Neural progenitor cell (in vitro differentiated cells): ENCODE measurements around the gene PRMT5.

ENCODE experiments used
- EZH2 ChIP-seq: fragments of 200-600 bp; sonication (generic); IDR thresholded peaks from 2 replicates; pipeline ENCODE4 v1.6.1; 2017; ENCODE audit warnings: antibody characterized with exemption, mild to moderate bottlenecking, moderate library complexity
- TF ChIP-seq, protein P1 (sequence below): fragments of 200-600 bp; sonication (generic); IDR thresholded peaks from 2 replicates; pipeline ENCODE4 v1.5.1; 2017; ENCODE audit warnings: antibody characterized with exemption, mild to moderate bottlenecking

DNA sequence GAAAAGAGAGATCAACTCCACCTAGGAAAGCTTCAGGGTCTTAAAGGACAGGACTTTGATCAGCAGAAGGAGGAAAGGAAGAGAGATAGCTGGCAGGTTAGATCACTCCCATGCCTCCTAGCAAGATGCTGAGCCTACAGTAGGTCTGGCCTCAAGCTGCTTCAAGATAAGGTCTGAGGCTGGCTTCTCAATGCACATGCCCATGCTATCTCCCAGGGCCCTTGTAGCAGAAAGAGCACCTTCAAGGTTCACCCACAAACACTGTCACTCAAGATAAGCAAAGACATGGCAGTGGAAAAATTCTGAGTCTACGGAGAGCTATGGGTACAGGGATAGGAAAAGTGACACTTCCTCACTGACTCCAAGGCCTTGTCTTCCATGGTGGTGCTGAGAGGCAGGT, 31.8 kb downstream of the PRMT5 start:
- TF ChIP-seq, protein P1, sequence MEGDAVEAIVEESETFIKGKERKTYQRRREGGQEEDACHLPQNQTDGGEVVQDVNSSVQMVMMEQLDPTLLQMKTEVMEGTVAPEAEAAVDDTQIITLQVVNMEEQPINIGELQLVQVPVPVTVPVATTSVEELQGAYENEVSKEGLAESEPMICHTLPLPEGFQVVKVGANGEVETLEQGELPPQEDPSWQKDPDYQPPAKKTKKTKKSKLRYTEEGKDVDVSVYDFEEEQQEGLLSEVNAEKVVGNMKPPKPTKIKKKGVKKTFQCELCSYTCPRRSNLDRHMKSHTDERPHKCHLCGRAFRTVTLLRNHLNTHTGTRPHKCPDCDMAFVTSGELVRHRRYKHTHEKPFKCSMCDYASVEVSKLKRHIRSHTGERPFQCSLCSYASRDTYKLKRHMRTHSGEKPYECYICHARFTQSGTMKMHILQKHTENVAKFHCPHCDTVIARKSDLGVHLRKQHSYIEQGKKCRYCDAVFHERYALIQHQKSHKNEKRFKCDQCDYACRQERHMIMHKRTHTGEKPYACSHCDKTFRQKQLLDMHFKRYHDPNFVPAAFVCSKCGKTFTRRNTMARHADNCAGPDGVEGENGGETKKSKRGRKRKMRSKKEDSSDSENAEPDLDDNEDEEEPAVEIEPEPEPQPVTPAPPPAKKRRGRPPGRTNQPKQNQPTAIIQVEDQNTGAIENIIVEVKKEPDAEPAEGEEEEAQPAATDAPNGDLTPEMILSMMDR, result no peak
- no peak for TF ChIP-seq EZH2
